GM21360 (cell line): ENCODE data around the gene ID3.
A peak's percentile ranks its signal among the peaks of the same experiment; 100 is the strongest.
"Not testable (repeated sequence)": the region's sequence is repeated elsewhere in the genome, so short reads cannot be mapped to it uniquely, and the experiment has no call there.

Experiments
- ATAC-seq: cut with Tn5 transposase; IDR thresholded peaks from one replicate; pipeline ENCODE4 v1.9.1; 2021; ENCODE audit warnings: mild to moderate bottlenecking, moderate library complexity; ENCODE audit not compliant: unreplicated experiment

ID3 gene

GRCh38 chr1:23553231-23554126 is 5.8 kb downstream of the ID3 start:
- ATAC-seq: no peak

- ATAC-seq: no peak
These were observed 7.5 kb downstream of the ID3 start for GRCh38 chr1:23551849-23552248.

- ATAC-seq: no peak
These were observed 10.6 kb downstream of the ID3 start for GRCh38 chr1:23548704-23549143.

GRCh38 chr1:23546897-23547584 is 12.3 kb downstream of the ID3 start:
- no peak for ATAC-seq

DNA sequence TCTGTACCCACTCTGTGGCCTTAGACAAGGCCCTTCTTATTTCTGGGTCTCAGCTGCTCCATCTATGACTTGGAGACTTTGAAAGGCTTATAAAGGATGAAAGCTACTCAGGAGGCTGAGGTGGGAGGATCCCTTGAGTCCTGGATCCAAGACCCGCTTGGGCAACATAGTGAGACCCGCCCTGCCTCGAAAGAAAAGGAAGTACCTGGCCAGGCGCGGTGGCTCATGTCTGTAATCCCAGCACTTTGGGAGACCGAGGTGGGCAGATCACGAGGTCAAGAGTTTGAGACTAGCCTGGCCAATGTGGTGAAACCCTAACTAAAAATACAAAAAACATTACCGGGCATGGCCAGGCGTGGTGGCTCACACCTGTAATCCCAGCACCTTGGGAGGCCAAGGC is 13.4 kb downstream of the ID3 start:
- no peak for ATAC-seq

- ATAC-seq: no peak
These were observed 14.6 kb downstream of the ID3 start for GRCh38 chr1:23544444-23545389.

GRCh38 chr1:23543707-23544443 is 15.4 kb downstream of the ID3 start:
- ATAC-seq: no peak

DNA sequence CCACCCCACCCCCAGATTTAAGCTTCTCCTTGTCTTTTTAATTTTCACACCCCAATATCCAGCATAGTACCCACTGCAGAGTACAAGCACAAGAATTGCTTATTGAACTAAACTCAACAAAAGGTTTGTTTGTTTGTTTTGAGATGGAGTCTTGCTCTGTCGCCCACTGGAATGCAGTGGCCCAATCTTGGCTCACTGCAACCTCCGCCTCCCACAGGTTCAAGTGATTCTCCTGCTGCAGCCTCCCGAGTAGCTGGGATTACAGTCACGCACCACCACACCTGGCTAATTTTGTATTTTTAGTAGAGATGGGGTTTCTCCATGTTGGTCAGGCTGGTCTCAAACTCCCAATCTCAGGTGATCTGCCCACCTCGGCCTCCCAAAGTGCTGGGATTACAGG is 16.4 kb downstream of the ID3 start:
- ATAC-seq: not testable (repeated sequence)

DNA sequence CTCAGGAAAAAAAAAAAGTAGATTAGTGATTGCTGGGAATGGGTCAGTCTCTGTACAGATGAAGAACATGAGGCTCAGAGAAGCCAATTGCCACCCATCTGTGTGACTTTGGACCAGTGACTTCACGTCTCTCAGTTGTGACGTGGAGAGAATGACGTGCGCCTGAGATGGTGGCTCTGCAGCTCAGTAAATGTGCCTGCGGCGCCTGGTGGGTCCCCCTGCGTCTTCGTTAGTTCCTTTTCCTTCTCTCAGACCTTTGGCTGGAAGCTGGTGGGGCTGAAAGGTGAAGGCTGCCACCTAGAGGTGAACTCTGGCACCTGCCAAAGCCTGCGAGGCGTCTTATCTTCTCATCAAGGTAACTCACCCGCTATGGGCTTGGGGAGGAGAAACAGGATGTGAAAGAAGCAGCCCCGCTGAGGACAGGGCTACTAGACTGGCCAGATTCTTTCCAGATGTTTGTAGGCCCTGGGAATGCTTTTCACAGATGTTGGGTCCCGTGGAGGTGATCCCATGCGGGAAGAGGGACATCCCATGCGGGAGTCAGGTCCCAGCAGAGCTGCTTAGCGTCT is 19.5 kb downstream of the ID3 start:
- ATAC-seq: peak; percentile 71

DNA sequence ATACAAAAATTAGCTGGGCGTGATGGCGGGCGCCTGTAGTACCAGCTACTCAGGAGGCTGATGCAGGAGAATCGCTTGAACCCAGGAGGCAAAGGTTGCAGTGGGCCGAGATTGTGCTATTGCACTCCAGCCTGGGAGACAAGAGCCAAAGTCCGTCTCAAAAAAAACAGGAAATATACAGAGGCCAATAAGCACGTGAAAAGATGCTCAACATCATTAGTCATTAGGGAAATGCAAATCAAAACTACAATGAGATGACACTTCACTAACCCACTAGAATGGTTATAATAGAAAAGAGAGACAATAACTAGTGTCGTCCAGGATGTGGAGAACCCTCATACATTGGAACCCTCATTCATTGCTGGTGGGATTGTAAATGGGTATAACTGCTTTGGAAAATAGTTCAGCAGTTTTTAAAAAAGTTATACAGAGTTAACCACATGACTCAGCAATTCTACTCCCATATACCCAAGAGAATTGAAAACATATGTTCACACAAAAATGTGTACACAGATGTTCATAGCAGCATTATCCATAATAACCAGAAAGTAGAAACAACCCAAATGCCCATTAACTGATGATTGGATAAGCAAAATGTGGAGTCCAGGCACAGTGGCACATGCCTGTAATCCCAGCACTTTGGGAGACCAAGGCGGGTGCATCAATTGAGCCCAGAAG is 21.9 kb downstream of the ID3 start:
- no peak for ATAC-seq

DNA sequence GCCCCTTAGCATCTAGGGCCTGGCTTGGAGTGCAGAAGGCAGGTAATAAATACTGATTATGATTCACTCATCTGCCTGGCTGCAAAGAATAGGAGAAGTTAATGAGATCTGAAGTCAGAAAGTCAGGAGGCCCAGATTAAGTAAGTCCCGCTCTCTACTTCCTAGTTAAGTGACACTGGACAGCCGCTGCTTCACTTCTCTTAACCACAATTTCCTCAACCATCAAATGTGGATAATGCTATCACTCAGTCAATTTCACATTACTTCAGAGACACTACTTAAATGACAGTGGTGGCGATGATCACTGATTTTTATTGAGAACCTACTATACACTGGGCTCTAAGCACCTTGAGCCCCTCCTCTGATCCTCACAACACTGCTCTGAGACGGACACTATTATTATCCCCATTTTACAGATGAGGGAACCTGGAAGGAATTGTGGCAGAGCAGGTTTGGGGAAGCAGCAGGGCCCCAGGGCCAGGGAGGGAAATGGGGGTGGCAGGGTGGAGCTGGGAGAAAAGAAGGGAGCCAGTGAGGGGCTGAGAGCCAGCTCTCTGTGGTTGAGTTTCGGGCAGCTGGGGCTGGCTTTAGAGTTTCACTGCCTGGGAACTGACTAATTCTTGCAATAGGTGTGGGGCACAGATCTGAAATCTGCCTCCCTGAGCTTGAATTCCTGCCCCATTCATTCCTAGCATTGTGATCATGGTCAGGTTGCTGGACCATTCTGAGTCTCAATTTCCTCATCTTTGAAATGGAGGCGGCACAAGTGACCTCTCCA is 25.9 kb downstream of the ID3 start:
- ATAC-seq: no peak

DNA sequence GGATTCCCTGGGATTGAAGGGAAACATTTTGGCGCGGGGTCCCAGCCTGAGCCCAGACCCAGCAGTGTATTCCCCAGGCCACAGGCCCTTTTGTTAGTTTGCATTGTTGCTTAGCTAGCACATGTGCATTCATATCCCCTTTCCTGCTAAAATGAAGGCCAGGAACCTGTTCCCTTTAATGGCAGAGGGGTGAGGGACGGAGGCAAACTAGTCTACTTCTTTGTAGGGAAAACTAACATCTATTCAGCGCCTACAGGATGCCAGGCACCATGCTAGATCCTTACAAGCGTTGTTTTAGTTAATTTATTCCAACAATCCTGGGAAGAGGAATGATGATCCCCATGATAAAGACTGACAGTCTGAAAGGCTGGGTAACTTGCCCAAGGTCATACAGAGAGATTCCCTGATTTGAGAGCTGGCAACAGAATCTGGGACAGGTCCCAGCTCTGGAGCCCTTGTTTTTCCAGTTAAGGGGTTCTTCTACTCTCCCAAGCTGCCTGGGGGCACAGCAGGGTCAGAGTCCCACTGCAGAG is 27.7 kb downstream of the ID3 start:
- no peak for ATAC-seq

DNA sequence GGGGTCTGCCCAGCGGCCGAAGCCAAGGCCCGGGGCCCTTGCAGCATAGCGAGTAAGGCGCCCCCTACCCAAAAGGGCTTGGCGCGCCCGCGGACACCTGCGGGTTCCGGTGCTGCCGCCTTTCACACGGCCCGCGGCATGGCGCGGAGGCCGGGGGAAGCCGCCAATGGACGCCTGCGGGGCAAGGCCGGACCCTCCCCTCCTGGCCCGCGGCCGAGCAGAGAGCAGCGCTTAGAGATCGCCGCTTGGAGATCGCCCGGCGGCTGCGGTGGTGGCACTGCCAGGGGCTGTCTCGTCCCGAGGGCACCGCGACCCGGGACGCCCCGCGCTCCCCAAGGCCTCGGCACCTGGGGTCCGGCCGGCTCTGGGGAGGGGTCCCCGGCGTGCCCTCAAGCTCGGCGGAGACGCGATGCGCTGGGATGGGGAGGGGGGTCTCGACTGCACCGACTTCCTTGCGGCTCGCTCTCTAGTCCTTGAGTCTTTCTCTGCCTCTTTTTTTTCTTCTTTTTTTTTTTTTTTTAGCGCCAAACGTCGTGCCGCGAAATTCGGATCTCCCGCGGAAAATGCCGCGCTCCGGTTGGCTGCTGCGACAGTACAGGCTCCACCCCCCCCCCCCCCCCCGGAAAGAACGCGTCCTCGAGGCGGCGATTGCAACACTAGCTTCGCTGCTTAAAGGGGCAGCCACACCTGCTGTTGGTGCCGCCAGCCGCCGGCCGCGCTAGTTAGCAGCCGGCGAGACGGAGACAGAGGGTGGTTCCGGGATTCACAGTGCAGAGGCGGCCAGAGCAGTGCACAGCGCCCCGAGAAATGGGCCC is 28.3 kb downstream of the ID3 start, which contains the start of gene E2F2:
Gene E2F2 (minus strand): TSS at position 487 of the 815 bp plus-strand sequence. CDS start 440 bp downstream, at position 47.
- ATAC-seq: peak; percentile 46

DNA sequence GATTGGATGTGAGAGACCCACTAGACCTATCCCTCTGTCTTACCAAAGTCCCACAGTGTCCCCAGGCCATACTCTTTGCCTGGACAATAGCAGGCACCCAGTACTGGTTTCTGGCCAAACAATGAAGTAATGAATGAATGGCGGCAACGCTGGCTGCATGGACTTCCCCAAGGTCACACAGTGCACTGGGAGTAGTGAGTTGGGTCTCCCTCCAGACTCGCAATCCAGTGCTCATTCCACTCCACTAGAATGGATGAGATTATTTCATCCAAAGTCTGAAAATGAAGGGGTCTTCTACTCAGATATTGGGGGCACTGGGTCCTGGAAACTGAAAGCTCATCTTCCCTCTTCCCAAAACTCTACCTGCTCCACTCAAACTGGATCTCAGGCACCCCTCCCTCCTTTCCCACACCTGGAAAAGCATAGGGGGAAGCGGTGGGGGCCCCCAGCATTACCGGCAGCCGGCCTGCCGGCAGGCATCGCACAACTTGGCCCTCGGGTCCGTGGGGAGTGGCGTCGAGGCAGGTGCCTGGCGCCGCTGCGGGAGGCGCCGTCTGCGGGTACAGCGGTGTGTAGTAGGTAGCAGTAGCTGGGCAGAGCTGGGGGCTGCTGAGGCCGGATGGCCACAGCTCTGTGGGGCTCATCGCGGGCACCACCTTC is 29.1 kb downstream of the ID3 start:
- no peak for ATAC-seq

- ATAC-seq: no peak
These were observed 29.9 kb downstream of the ID3 start for GRCh38 chr1:23529146-23530086.
